DOHH2 (cell line): ENCODE data around the gene DDX5.
A peak's percentile ranks its signal among the peaks of the same experiment; 100 is the strongest.

Source experiments
- H3F3A ChIP-seq: fragments of 200-600 bp; sonication (generic), shearing (Covaris generic); 2 replicates; pipeline ENCODE4 v1.6.0; 2016; ENCODE audit warnings: antibody characterized with exemption, mild to moderate bottlenecking; ENCODE audit not compliant: control insufficient read depth, insufficient read depth
- H3K27ac ChIP-seq: fragments of 200-600 bp; sonication (generic); 2 replicates; pipeline ENCODE4 v1.5.1; 2014; ENCODE audit warnings: low read depth, mild to moderate bottlenecking, low read length, moderate library complexity
- H3K27me3 ChIP-seq: fragments of 200-600 bp; sonication (generic); 2 replicates; pipeline ENCODE4 v1.6.1; 2014; ENCODE audit warnings: mild to moderate bottlenecking, low read length, mixed read lengths; ENCODE audit not compliant: control insufficient read depth
- H3K36me3 ChIP-seq: fragments of 200-600 bp; sonication (generic); 2 replicates; pipeline ENCODE4 v1.6.1; 2014; ENCODE audit warnings: mild to moderate bottlenecking, low read length, moderate library complexity, mixed read lengths; ENCODE audit not compliant: control insufficient read depth
- H3K4me1 ChIP-seq: fragments of 200-600 bp; sonication (generic); 2 replicates; pipeline ENCODE4 v1.6.1; 2014; ENCODE audit warnings: mild to moderate bottlenecking, low read length, mixed read lengths; ENCODE audit not compliant: control insufficient read depth
- H3K4me2 ChIP-seq: fragments of 200-600 bp; sonication (generic); 2 replicates; pipeline ENCODE4 v1.6.0; 2014; ENCODE audit warnings: mild to moderate bottlenecking, low read length, moderate library complexity
- H3K4me3 ChIP-seq: fragments of 200-600 bp; sonication (generic); 2 replicates; pipeline ENCODE4 v1.5.1; 2014; ENCODE audit warnings: mild to moderate bottlenecking, low read length, mixed read lengths
- H3K79me2 ChIP-seq: fragments of 200-600 bp; sonication (generic); 2 replicates; pipeline ENCODE4 v1.6.1; 2014; ENCODE audit warnings: mild to moderate bottlenecking, low read length, mixed read lengths; ENCODE audit not compliant: control insufficient read depth
- H3K9me2 ChIP-seq: fragments of 200-600 bp; sonication (generic); replicated peaks from 2 replicates; pipeline ENCODE4 v1.6.1; 2014; ENCODE audit warnings: mild to moderate bottlenecking, low read length, mixed read lengths; ENCODE audit not compliant: control insufficient read depth
- H3K9me3 ChIP-seq: fragments of 200-600 bp; sonication (generic); 2 replicates; pipeline ENCODE4 v1.6.1; 2014; ENCODE audit warnings: antibody characterized with exemption, low read length, mixed read lengths; ENCODE audit not compliant: control insufficient read depth, insufficient read depth
- H4K20me1 ChIP-seq: fragments of 200-600 bp; sonication (generic); 2 replicates; pipeline ENCODE4 v1.6.0; 2014; ENCODE audit warnings: low read depth, mild to moderate bottlenecking, antibody characterized with exemption, low read length, moderate library complexity; ENCODE audit not compliant: control insufficient read depth, insufficient read depth
- EZH2phosphoT487 ChIP-seq: fragments of 200-600 bp; sonication (generic); IDR thresholded peaks from 2 replicates; pipeline ENCODE4 v1.6.1; 2017; ENCODE audit warnings: borderline replicate concordance, mild to moderate bottlenecking, antibody characterized with exemption, low read length, moderate library complexity, mixed read lengths
- TF ChIP-seq, protein P1 (sequence below): fragments of 200-600 bp; sonication (generic); IDR thresholded peaks from one replicate; pipeline ENCODE4 v1.5.1; 2014; ENCODE audit warnings: antibody characterized with exemption, mild to moderate bottlenecking, low read depth, low read length; ENCODE audit not compliant: poor library complexity, severe bottlenecking

DDX5 gene

DNA sequence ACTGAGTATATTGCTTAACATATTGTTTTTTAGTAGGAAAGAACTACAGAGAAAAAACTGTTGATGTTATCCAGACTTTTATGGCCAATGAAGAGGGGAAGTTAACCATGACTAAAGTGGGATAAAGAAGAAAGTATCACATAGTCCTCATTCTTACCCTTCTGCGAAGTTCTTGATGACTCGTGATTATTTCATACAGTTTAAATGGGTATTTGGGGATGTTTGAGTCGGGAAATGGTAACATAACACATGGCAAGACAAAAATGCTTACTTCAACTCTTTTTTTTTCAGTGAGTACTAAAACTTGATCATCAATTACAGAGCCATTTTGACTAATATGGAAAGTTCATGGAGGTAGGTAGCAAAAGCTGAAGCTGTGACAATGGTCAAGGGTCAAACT is 14.1 kb downstream of the DDX5 start:
- no peak overlapping the region for H3K4me2 ChIP-seq

DNA sequence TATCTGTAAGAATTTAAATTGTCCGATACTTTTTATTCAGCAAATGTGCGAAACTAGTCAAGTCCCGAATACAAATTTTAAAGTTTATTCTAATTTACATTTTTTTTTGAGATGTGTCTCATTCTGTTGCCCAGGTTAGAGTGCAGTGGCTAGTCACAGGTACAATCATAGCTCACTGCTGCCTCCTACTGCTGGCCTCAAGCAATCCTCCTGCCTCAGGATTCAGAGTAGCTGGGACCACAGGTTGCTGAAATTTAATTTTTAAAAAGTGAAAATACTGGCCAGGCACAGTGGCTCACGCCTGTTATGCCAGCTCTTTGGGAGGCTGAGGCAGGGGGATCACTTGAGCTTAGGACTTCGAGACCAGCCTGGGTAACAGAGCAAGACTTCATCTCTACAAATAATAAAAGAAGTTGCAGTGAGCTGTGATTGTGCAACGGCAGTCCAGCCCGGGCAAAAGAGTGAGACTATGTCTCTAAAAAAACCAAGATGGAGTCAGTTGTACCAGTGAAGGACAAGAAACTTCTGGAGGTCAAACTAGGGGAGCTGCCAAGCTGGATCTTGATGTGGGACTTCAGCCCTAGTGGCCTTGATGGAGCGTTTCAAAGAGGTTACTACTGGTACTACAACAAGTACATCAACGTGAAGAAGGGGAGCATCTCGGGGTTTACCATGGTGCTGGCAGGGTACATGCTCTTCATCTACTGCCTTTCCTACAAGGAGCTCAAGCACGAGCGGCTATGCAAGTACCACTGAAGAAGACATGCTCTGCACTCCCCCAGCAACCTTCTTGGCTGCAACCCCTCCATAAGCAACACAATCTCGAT is 14.8 kb downstream of the DDX5 start:
- H3K4me2 ChIP-seq, result no peak overlapping the region
- TF ChIP-seq, protein P1, sequence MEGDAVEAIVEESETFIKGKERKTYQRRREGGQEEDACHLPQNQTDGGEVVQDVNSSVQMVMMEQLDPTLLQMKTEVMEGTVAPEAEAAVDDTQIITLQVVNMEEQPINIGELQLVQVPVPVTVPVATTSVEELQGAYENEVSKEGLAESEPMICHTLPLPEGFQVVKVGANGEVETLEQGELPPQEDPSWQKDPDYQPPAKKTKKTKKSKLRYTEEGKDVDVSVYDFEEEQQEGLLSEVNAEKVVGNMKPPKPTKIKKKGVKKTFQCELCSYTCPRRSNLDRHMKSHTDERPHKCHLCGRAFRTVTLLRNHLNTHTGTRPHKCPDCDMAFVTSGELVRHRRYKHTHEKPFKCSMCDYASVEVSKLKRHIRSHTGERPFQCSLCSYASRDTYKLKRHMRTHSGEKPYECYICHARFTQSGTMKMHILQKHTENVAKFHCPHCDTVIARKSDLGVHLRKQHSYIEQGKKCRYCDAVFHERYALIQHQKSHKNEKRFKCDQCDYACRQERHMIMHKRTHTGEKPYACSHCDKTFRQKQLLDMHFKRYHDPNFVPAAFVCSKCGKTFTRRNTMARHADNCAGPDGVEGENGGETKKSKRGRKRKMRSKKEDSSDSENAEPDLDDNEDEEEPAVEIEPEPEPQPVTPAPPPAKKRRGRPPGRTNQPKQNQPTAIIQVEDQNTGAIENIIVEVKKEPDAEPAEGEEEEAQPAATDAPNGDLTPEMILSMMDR, result peak; percentile 68
- TF ChIP-seq EZH2phosphoT487, result no peak
- H3K4me1 ChIP-seq, result peaks cover 16% of the 10 kb centered on the region
- H3K27me3 ChIP-seq, result no peaks in the 10 kb centered on the region
- H3K9me2 ChIP-seq, result no peaks in the 10 kb centered on the region
- peaks cover 75% of the 10 kb centered on the region for H3K36me3 ChIP-seq
- no peaks in the 10 kb centered on the region for H3K9me3 ChIP-seq
- peaks cover 15% of the 10 kb centered on the region for H3F3A ChIP-seq
- H3K27ac ChIP-seq, result no peak overlapping the region
- H4K20me1 ChIP-seq, result no peaks in the 10 kb centered on the region
- no peak overlapping the region for H3K4me3 ChIP-seq
- peaks cover 56% of the 10 kb centered on the region for H3K79me2 ChIP-seq

More for the DNA sequence above, 14.1 kb downstream of the DDX5 start:
- Histone ChIP-seq H4K20me1 (no peaks in the 10 kb centered on the region), H3K27me3 (no peaks in the 10 kb centered on the region), H3K27ac (no peak overlapping the region), H3F3A (peaks cover 15% of the 10 kb centered on the region), H3K4me1 (peaks cover 16% of the 10 kb centered on the region), H3K79me2 (peaks cover 62% of the 10 kb centered on the region), H3K36me3 (peaks cover 68% of the 10 kb centered on the region), H3K9me2 (no peaks in the 10 kb centered on the region), H3K9me3 (no peaks in the 10 kb centered on the region), H3K4me3 (no peak overlapping the region)
- TF ChIP-seq EZH2phosphoT487, result no peak
- TF ChIP-seq, protein P1, result no peak

DNA sequence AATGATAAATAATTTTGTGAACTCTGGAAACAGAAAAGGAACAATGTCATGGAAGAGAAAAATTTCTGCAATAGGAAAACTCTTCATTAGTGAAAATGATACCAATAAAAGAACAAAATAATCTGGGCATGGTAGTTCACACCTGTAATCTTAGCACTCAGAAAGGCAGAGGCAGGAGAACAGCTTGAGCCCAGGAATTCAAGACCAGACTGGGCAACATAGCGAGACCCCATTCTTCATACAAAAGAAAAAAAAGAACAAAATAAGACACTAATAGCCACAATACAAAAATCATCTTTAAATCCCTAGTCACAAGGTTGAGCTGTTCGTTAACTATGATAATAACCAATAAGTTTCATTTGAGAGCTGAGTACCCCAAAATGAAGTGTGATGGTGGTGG is 17.8 kb downstream of the DDX5 start:
- peaks cover 5% of the 10 kb centered on the region for H3K4me1 ChIP-seq
- no peak overlapping the region for H3K4me3 ChIP-seq
- H3K27me3 ChIP-seq, result no peaks in the 10 kb centered on the region
- no peaks in the 10 kb centered on the region for H4K20me1 ChIP-seq
- peaks cover 88% of the 10 kb centered on the region for H3K36me3 ChIP-seq
- peaks cover 27% of the 10 kb centered on the region for H3K79me2 ChIP-seq
- TF ChIP-seq EZH2phosphoT487, result no peak
- TF ChIP-seq, protein P1, result no peak
- no peaks in the 10 kb centered on the region for H3K9me3 ChIP-seq
- H3K9me2 ChIP-seq, result no peaks in the 10 kb centered on the region
- H3F3A ChIP-seq, result peaks cover 7% of the 10 kb centered on the region
- no peak overlapping the region for H3K4me2 ChIP-seq
- no peak overlapping the region for H3K27ac ChIP-seq
